GM19023 (cell line): Measurements from ENCODE around the gene GRIFIN.
"Not testable (repeated sequence)": the region's sequence is repeated elsewhere in the genome, so short reads cannot be mapped to it uniquely, and the experiment has no call there.

Experiments used
- ATAC-seq: cut with Tn5 transposase; IDR thresholded peaks from one replicate; pipeline ENCODE4 v1.9.1; 2021; ENCODE audit warnings: mild to moderate bottlenecking, moderate library complexity; ENCODE audit not compliant: unreplicated experiment

The GRIFIN gene

GRCh38 chr7:2461268-2462026 is 14.8 kb downstream of the GRIFIN start:
- ATAC-seq, result no peak

- no peak for ATAC-seq
Observed at GRCh38 chr7:2460641-2461040, 15.6 kb downstream of the GRIFIN start.

DNA sequence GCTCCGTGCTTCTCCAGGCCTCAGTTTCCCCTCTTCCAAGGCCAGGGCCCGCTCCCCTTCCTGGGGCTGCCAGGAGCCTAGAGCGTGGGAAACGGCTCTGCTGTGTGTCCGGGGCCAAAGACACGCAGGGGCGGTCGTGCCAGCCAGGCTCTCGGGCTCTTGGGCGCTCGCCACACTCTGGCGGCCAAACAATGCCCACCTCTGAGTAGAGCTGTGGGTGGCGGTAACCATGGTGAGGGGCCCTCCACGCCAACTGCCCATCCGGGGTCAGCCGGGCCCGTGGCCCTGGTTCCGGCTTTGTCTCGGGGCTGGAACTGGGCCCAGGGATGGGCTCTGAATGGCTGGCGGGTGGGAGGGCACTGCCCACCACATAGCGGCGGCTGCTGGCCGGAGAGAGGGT is 16.0 kb downstream of the GRIFIN start:
- ATAC-seq, result no peak

DNA sequence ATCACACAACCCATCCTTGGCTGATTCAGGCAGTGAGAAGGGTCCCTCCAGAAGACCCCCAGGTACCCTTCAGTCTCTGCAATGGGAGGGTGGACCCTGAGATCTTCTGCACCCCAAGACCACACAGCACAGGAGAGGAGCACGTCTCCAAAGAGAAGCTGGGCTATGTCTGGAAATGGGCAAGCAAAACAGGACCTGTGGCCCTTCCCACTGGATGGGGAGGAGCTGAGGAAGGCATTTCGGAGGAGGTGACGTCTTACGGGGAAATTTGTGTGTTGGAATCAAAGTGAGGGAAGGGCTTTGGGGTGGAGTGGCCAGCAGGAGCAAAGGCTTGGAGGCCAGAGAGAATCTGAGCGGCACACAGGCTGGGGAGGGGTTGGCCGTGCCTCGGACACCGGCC is 16.5 kb downstream of the GRIFIN start:
- ATAC-seq, result no peak

DNA sequence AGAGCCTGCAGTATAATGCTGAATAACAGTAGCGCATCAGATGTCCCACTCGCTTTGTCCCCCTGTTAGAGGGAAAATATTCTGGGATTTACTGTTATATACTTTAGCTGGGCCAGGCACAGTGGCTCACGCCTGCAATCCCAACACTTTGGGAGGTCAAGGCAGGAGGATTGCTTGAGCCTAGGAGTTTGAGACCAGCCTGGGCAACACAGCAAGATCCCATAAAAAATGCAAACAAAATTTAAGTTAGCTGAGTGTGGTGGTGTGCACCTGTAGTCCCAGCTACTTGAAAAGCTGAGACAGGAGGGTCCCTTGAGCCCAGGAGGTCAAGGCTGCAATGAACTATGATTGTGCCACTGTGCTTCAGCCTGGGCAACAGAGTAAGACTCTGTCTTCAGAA is 22.3 kb downstream of the GRIFIN start:
- ATAC-seq, result not testable (repeated sequence)

DNA sequence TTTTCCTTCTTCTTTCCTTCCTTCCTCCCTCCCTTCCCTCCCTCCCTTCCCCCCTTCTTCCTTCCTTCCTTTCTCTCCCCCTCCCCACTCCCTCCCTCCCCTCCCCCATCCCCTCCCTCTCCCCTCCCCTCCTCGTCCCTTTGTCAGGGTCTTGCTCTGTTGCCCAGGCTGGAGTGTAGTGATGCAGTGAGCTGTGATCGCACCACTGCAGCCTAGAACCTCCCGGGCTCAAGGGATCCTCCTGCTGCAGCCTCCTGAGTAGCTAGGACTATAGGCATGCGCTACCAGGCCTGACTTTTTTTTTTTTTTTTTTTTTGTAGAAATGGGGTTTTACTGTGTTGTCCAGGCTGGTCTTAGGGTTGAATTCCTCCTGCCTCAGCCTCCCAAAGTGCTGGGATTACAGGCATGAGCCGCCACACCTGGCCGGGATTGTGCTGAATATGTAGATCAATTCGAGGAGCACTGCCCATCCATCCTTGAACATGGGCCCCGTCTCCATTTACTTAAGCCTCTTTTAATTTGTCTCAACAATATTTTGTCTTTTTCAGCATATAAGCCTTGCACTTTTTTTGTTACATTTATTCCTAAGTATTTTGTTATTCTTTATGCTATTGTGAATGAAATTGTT is 23.4 kb downstream of the GRIFIN start:
- no peak for ATAC-seq

DNA sequence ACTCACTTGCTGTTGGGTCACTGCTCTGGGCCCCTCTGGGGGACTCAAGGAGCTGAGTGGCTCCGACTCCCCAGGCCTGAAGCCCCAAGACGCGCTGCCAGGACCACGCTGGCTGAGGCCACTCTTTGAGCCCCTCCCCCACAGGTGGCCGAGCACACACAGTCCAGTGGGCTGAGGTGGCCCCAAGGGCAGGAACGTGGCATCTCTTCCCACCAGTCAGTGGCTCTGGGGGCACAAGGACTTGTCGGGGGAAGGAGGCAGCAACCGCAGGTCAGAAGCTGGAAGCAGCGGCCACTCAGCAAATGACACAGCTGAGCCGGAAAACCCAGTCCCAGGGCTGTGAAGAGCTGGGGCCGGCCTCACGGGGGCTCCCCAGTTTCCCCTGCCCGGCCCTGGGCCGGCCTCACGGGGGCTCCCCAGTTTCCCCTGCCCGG is 24.1 kb downstream of the GRIFIN start:
- ATAC-seq, result peak; percentile 39

GRCh38 chr7:2451171-2452073 is 24.8 kb downstream of the GRIFIN start:
- peak; percentile 75 for ATAC-seq

DNA sequence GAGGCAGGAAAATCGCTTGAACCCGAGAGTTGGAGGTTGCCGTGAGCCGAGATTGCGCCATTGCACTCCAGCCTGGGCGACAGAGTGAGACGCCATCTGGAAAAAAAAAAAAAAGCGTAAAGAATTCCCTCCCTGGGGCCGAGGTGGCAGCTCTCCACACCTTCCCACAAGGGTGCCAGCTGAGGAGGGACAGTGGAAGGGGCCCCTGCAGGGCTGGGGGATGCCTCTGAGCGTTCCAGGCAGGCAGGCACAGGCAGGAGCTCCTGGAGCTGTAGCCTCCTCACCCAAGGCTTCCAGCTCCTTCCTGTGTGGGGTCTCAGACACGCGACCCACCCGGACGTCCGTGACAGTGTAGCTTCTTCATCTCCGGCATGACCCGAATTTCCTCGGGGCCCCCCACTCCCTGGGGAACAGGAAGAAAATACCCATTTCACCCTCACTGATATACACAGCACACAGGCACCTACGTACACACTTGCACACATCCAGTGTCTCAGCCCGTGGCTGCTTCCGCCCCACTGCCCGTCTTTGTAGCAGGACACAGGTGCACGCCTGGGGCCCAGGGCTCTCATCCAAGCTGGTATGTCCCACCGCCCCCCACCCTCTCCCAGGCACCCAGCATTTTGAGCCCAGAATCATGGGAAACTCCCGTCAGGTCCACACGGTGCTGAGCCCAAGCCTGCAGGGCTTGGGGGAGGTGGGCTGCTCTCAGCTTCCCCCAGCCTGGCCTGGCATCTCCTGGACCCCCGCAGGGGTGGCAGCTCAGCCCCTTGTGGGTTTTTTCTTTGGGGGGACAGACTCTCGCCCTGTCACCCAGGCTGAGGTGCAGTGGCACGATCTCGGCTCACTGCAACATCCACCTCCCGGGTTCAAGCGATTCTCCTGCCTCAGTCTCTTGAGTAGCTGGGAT is 25.7 kb downstream of the GRIFIN start:
- ATAC-seq, result no peak

DNA sequence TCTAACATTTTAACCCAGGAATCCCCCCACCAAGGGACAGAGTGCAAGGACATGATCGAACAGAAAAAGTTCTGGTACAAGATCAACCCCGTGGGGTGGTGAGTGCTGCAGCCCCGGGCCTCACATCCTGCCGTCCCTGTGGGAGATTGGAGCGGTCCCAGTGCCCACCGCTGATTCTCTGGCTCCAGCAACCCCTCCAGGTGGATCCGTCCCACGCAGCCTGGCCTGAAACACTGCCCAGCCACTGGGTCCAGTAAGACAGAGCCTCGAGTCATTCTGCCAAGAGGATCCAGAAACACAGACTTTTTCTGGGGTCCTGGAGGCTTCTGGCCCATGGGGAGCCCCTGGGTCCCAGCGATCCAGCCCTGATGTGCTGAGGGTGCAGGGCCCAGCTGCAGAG is 29.5 kb downstream of the GRIFIN start:
- no peak for ATAC-seq

- no peak for ATAC-seq
Observed at GRCh38 chr7:2445898-2446555, 30.2 kb downstream of the GRIFIN start.

- ATAC-seq, result no peak
Observed at GRCh38 chr7:2445047-2445446, 31.2 kb downstream of the GRIFIN start.

- no peak for ATAC-seq
Observed at GRCh38 chr7:2444476-2444875, 31.7 kb downstream of the GRIFIN start.

DNA sequence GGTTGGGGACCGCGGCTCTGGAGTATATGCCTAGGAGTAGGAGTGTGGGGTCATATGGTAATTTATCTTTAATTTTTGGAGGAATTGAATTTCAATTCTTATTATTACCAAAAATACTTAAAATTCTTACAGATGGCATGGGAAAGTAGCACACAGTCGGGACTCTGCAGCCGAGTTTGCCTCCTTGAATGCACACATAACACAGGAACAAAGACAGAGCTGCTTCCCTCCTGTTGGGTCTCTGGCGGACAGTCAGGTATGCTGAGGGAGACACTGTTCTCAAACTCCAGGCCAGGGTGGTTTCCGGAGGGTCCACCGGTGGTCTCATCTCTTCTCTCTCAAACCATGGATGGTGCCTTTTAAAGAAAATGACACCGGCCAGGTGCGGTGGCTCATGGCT is 32.7 kb downstream of the GRIFIN start:
- no peak for ATAC-seq

GRCh38 chr7:2441430-2442058 is 34.7 kb downstream of the GRIFIN start:
- no peak for ATAC-seq

DNA sequence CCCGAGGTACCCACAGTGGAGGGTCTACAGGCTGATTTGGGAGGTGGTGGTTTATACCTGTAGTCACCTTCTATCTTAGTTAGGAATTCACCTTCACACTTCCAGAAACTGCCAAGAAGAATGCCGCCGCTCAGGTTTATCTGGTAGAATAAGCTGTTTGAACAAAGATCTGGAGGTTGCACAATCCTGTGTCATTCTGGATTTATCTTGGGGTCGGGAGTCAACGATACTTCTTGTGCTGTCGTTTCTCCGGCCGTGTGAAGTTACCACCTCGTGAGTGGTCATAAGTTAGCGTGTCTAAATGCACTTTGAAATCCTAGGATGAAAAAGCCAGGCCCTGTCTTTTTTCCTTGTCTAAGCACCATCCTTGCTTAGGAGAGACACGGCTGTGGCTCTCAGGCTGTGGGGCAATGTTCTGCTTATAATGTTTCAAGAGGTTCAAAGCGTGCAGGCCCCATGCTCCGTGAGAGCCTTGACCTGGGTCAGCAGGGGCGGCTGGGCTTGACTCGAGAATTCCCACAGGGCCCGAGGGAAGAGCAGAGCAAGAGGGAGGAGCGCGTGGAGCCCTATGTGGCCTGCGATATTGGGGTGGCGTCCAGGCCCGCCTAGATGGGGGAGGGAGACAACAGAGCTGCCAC is 35.5 kb downstream of the GRIFIN start:
- ATAC-seq, result no peak

- no peak for ATAC-seq
Observed at GRCh38 chr7:2438775-2439174, 37.4 kb downstream of the GRIFIN start.

GRCh38 chr7:2438186-2438585 is 38.0 kb downstream of the GRIFIN start:
- no peak for ATAC-seq

DNA sequence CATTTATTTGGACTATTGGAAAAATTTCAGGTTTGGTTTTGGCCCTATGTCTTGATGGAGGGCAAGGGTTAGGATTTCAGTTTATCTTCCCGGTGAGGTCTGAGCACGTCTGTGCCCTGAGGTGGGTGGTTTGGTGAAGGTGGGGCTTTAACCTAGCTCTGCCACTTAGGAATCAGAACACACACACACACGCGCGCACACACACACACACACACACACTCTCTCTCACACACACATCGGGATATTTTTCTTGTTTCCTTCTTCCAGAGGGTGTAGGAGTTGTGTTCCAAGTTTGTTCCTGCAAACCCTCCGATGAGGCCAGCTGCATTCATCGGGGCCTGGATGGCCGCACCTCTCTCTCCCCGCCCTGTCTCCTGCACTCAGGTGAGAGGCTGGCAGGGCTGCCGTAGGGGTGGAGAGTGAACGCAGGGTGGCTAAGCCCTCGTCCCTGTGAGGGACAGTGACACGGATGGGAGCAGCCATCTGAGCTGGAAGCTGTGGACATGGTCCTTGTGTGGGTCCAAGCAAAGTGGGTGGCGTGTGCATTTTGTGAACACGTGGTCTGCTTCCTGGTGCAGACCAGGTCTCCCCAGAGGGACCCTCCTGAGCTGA is 38.6 kb downstream of the GRIFIN start:
- ATAC-seq, result no peak
